Neural progenitor cell (in vitro differentiated cells): Measurements from ENCODE around the gene CRTC3. TPM values are rescaled to one million over a fixed set of nuclear protein-coding genes. Genes with fewer than 3 reads are reported as not detected.

Experiments
- DNase-seq: peaks from one replicate; pipeline ENCODE4 v3.0.0-alpha.2; 2016; ENCODE audit warnings: low spot score
- H2AFZ ChIP-seq: fragments of 200-600 bp; sonication (generic); replicated peaks from 2 replicates; pipeline ENCODE4 v1.6.1; 2016; ENCODE audit warnings: antibody characterized with exemption
- H3F3A ChIP-seq: fragments of 200-600 bp; sonication (generic); 2 replicates; pipeline ENCODE4 v1.6.1; 2016; ENCODE audit warnings: antibody characterized with exemption, low read depth
- H3K27ac ChIP-seq: fragments of 200-600 bp; sonication (generic); 2 replicates; pipeline ENCODE4 v1.5.1; 2016; ENCODE audit warnings: mild to moderate bottlenecking
- H3K27me3 ChIP-seq: fragments of 200-600 bp; sonication (generic); 2 replicates; pipeline ENCODE4 v1.6.1; 2016; ENCODE audit warnings: mild to moderate bottlenecking, moderate library complexity
- H3K36me3 ChIP-seq: fragments of 200-600 bp; sonication (generic); 2 replicates; pipeline ENCODE4 v1.5.1; 2016
- H3K4me1 ChIP-seq: fragments of 200-600 bp; sonication (generic); 2 replicates; pipeline ENCODE4 v1.6.1; 2016; ENCODE audit warnings: mixed run types
- H3K4me2 ChIP-seq: fragments of 200-600 bp; sonication (generic); 2 replicates; pipeline ENCODE4 v1.6.1; 2016
- H3K4me3 ChIP-seq: fragments of 200-600 bp; sonication (generic); 2 replicates; pipeline ENCODE4 v1.5.1; 2016
- H3K79me2 ChIP-seq: fragments of 200-600 bp; sonication (generic); 2 replicates; pipeline ENCODE4 v1.6.1; 2016; ENCODE audit warnings: low read depth
- H3K9ac ChIP-seq: fragments of 200-600 bp; sonication (generic); 2 replicates; pipeline ENCODE4 v1.6.1; 2016
- H3K9me3 ChIP-seq: fragments of 200-600 bp; sonication (generic); 2 replicates; pipeline ENCODE4 v1.5.1; 2016; ENCODE audit warnings: low read depth
- H4K20me1 ChIP-seq: fragments of 200-600 bp; sonication (generic); 2 replicates; pipeline ENCODE4 v1.6.1; 2016; ENCODE audit warnings: low read depth
- H3K27ac Mint-ChIP-seq: 3 replicates; pipeline ENCODE4 v1.8.0; 2021; ENCODE audit warnings: mixed read lengths
- H3K27me3 Mint-ChIP-seq: 2 replicates; pipeline ENCODE4 v1.8.0; 2022; ENCODE audit warnings: low read depth, mild to moderate bottlenecking, inconsistent platforms, moderate library complexity, mixed read lengths; ENCODE audit not compliant: insufficient read depth
- H3K36me3 Mint-ChIP-seq: 3 replicates; pipeline ENCODE4 v1.8.0; 2021; ENCODE audit warnings: mixed read lengths
- H3K4me1 Mint-ChIP-seq: 3 replicates; pipeline ENCODE4 v1.8.0; 2021; ENCODE audit warnings: mixed read lengths
- H3K4me3 Mint-ChIP-seq: 3 replicates; pipeline ENCODE4 v1.8.0; 2021; ENCODE audit warnings: mild to moderate bottlenecking, moderate library complexity, mixed read lengths
- H3K9me3 Mint-ChIP-seq: 3 replicates; pipeline ENCODE4 v1.8.0; 2020; ENCODE audit warnings: mixed read lengths
- EZH2 ChIP-seq: fragments of 200-600 bp; sonication (generic); IDR thresholded peaks from 2 replicates; pipeline ENCODE4 v1.6.1; 2017; ENCODE audit warnings: antibody characterized with exemption, mild to moderate bottlenecking, moderate library complexity
- EZH2phosphoT487 ChIP-seq: fragments of 200-600 bp; sonication (generic); IDR thresholded peaks from 2 replicates; pipeline ENCODE4 v1.6.1; 2017; ENCODE audit warnings: antibody characterized with exemption
- total RNA-seq: library from RNA; depleted of rRNA; stranded (reverse); fragments of >200 nt; gene quantifications from 2 replicates; pipeline ENCODE4 v1.2.3, GENCODE V29; 2015; ENCODE audit warnings: low replicate concordance
- TF ChIP-seq, protein P1 (sequence below): fragments of 200-600 bp; sonication (generic); IDR thresholded peaks from 2 replicates; pipeline ENCODE4 v1.5.1; 2017; ENCODE audit warnings: antibody characterized with exemption, mild to moderate bottlenecking

The CRTC3 gene
- total RNA-seq, 1 donor from 2014 or later: 4.9 TPM

DNA sequence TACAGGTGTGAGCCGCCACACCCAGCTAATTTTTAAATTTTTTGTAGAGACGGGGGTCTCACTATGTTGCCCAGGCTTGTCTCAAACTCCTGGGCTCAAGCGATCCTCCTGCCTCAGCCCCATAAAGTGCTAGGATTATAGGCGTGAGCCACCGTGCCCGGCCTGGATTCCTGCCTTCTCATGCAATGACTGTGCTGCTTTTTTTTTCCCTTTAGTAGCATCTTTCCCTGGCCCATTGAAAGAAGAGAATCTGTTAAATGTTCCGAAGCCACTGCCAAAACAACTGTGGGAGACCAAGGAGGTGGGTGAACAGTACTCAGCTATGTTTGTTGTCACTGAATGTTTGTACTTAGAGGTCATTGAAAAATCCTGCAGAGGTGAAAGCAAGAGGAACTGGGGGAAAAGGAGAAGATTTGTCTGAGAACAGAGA, 88.0 kb downstream of the CRTC3 start:
- no peak for DNase-seq
- no peak overlapping the region for H3K27ac Mint-ChIP-seq
- Histone ChIP-seq H3K36me3 (no peaks in the 10 kb centered on the region), H3K4me1 (no peaks in the 10 kb centered on the region), H4K20me1 (no peaks in the 10 kb centered on the region), H3K27me3 (no peaks in the 10 kb centered on the region), H2AFZ (no peak overlapping the region), H3K4me3 (no peak overlapping the region), H3K9ac (no peak overlapping the region), H3K79me2 (no peaks in the 10 kb centered on the region), H3K27ac (no peak overlapping the region), H3K9me3 (no peaks in the 10 kb centered on the region), H3K4me2 (no peak overlapping the region), H3F3A (no peaks in the 10 kb centered on the region)
- H3K4me1 Mint-ChIP-seq: no peaks in the 10 kb centered on the region
- H3K9me3 Mint-ChIP-seq: no peaks in the 10 kb centered on the region
- H3K4me3 Mint-ChIP-seq: no peak overlapping the region
- peaks cover 3% of the 10 kb centered on the region for H3K27me3 Mint-ChIP-seq
- H3K36me3 Mint-ChIP-seq: peaks cover 12% of the 10 kb centered on the region
- TF ChIP-seq EZH2phosphoT487 (no peak), EZH2 (no peak)
- TF ChIP-seq, protein P1, sequence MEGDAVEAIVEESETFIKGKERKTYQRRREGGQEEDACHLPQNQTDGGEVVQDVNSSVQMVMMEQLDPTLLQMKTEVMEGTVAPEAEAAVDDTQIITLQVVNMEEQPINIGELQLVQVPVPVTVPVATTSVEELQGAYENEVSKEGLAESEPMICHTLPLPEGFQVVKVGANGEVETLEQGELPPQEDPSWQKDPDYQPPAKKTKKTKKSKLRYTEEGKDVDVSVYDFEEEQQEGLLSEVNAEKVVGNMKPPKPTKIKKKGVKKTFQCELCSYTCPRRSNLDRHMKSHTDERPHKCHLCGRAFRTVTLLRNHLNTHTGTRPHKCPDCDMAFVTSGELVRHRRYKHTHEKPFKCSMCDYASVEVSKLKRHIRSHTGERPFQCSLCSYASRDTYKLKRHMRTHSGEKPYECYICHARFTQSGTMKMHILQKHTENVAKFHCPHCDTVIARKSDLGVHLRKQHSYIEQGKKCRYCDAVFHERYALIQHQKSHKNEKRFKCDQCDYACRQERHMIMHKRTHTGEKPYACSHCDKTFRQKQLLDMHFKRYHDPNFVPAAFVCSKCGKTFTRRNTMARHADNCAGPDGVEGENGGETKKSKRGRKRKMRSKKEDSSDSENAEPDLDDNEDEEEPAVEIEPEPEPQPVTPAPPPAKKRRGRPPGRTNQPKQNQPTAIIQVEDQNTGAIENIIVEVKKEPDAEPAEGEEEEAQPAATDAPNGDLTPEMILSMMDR: no peak

- Mint-ChIP-seq H3K4me3 (no peak overlapping the region), H3K4me1 (no peaks in the 10 kb centered on the region), H3K9me3 (no peaks in the 10 kb centered on the region), H3K36me3 (peaks cover 9% of the 10 kb centered on the region), H3K27me3 (peaks cover 3% of the 10 kb centered on the region), H3K27ac (no peak overlapping the region)
- no peak overlapping the region for H3K27ac ChIP-seq
- H3F3A ChIP-seq: no peaks in the 10 kb centered on the region
- no peak overlapping the region for H2AFZ ChIP-seq
- no peaks in the 10 kb centered on the region for H4K20me1 ChIP-seq
- no peaks in the 10 kb centered on the region for H3K9me3 ChIP-seq
- H3K4me3 ChIP-seq: no peak overlapping the region
- no peak overlapping the region for H3K4me2 ChIP-seq
- H3K36me3 ChIP-seq: no peaks in the 10 kb centered on the region
- H3K27me3 ChIP-seq: no peaks in the 10 kb centered on the region
- TF ChIP-seq, protein P1: no peak
- TF ChIP-seq EZH2 (no peak), EZH2phosphoT487 (no peak)
- no peak overlapping the region for H3K9ac ChIP-seq
- H3K4me1 ChIP-seq: no peaks in the 10 kb centered on the region
- no peaks in the 10 kb centered on the region for H3K79me2 ChIP-seq
- no peak for DNase-seq
Observed at GRCh38 chr15:90618330-90619125, 88.8 kb downstream of the CRTC3 start.

- H3K4me3 Mint-ChIP-seq: no peak overlapping the region
- Histone ChIP-seq H3K36me3 (no peaks in the 10 kb centered on the region), H3K27me3 (no peaks in the 10 kb centered on the region), H3F3A (no peaks in the 10 kb centered on the region), H3K4me3 (no peak overlapping the region), H3K4me2 (no peak overlapping the region), H3K9ac (no peak overlapping the region), H3K9me3 (no peaks in the 10 kb centered on the region), H3K4me1 (peaks cover 7% of the 10 kb centered on the region), H3K79me2 (no peaks in the 10 kb centered on the region), H2AFZ (no peak overlapping the region), H4K20me1 (no peaks in the 10 kb centered on the region), H3K27ac (no peak overlapping the region)
- H3K9me3 Mint-ChIP-seq: no peaks in the 10 kb centered on the region
- H3K27me3 Mint-ChIP-seq: peaks cover 3% of the 10 kb centered on the region
- no peak for DNase-seq
- H3K4me1 Mint-ChIP-seq: no peaks in the 10 kb centered on the region
- no peak for TF ChIP-seq EZH2
- no peak for TF ChIP-seq EZH2phosphoT487
- TF ChIP-seq, protein P1: no peak
- H3K36me3 Mint-ChIP-seq: peaks cover 9% of the 10 kb centered on the region
- no peak overlapping the region for H3K27ac Mint-ChIP-seq
Observed at GRCh38 chr15:90619468-90619867, 89.7 kb downstream of the CRTC3 start.
